CD4-positive, CD25-positive, alpha-beta regulatory T cell (primary cell): ENCODE data around the gene ROBO1. TPM values are rescaled to one million over a fixed set of nuclear protein-coding genes. Genes with fewer than 3 reads are reported as not detected.

ENCODE experiments used
- ATAC-seq, 2 donors: fragments of 150-1000 bp; cut with Tn5 transposase; one replicate each; pipeline ENCODE4 v1.10.0; 2021; ENCODE audit warnings: low read depth in 2 of 2, moderate number of reproducible peaks in 2 of 2, moderate library complexity in 1 of 2
- DNase-seq, 3 donors: peaks; one replicate each; pipeline versions ENCODE4 v3.0.0 to v3.0.0-alpha.2; 2012 to 2022; ENCODE audit warnings: mixed read lengths in 1 of 3
- H3K27ac ChIP-seq: one replicate; pipeline ENCODE4 v1.7.0; 2013; ENCODE audit warnings: mild to moderate bottlenecking, low read length; ENCODE audit not compliant: insufficient read depth, poor library complexity, severe bottlenecking
- H3K27me3 ChIP-seq: one replicate; pipeline ENCODE4 v1.7.0; 2013; ENCODE audit warnings: low read length; ENCODE audit not compliant: control insufficient read depth, insufficient read depth
- H3K36me3 ChIP-seq: one replicate; pipeline ENCODE4 v1.7.0; 2013; ENCODE audit warnings: mild to moderate bottlenecking, low read length, moderate library complexity; ENCODE audit not compliant: control insufficient read depth, insufficient read depth
- H3K4me1 ChIP-seq: 2 replicates; pipeline ENCODE4 v1.7.0; 2013; ENCODE audit warnings: mild to moderate bottlenecking, low read length; ENCODE audit not compliant: insufficient read depth, control insufficient read depth, poor library complexity, severe bottlenecking
- H3K4me3 ChIP-seq: one replicate; pipeline ENCODE4 v1.7.0; 2013; ENCODE audit warnings: low read depth, mild to moderate bottlenecking, low read length, moderate library complexity
- H3K9me3 ChIP-seq, 2 experiments: 1 replicate in 1 of 2; 2 replicates in 1 of 2; pipeline ENCODE4 v1.7.0; 2013; ENCODE audit warnings: low read length in 2 of 2, mild to moderate bottlenecking in 1 of 2, moderate library complexity in 1 of 2; ENCODE audit not compliant: control insufficient read depth in 2 of 2
- H3K27ac Mint-ChIP-seq, 3 donors: one replicate each; pipeline ENCODE4 v1.8.0; 2020 to 2022; ENCODE audit warnings: mild to moderate bottlenecking in 3 of 3, mixed read lengths in 3 of 3, moderate library complexity in 2 of 3
- H3K27me3 Mint-ChIP-seq: one replicate; pipeline ENCODE4 v1.8.0; 2022; ENCODE audit warnings: mild to moderate bottlenecking, mixed read lengths
- H3K36me3 Mint-ChIP-seq: one replicate; pipeline ENCODE4 v1.8.0; 2020; ENCODE audit warnings: mixed read lengths
- H3K4me1 Mint-ChIP-seq, 4 donors: one replicate each; pipeline ENCODE4 v1.8.0; 2020 to 2022; ENCODE audit warnings: mixed read lengths in 4 of 4, mild to moderate bottlenecking in 1 of 4
- H3K4me3 Mint-ChIP-seq, 4 donors: one replicate each; pipeline ENCODE4 v1.8.0; 2020 to 2022; ENCODE audit warnings: mild to moderate bottlenecking in 4 of 4, mixed read lengths in 4 of 4, moderate library complexity in 3 of 4
- H3K9me3 Mint-ChIP-seq, 7 donors: one replicate each; pipeline ENCODE4 v1.8.0; 2020 to 2022; ENCODE audit warnings: mixed read lengths in 7 of 7, mild to moderate bottlenecking in 3 of 7, moderate library complexity in 2 of 7
- polyA plus RNA-seq, 4 donors: library from polyadenylated mRNA; unstranded; fragments of 300-500 nt; fragmentation: Illumina TruSeq; gene quantifications; one replicate each; pipeline ENCODE4 v1.2.3, GENCODE V29; 2021
- total RNA-seq: library from RNA; stranded (reverse); gene quantifications from one replicate; pipeline ENCODE4 v1.2.3, GENCODE V29; 2022

The ROBO1 gene
- total and polyA plus RNA-seq, 5 donors from 2014 or later = not detected

- Mint-ChIP-seq H3K4me3 (no peak overlapping the region), H3K36me3 (no peaks in the 10 kb centered on the region), H3K27me3 (no peaks in the 10 kb centered on the region), H3K9me3 (peaks cover 0 to 8% (median 3%) of the 10 kb centered on the region in 7 donors), H3K27ac (no peak overlapping the region), H3K4me1 (no peaks in the 10 kb centered on the region)
- no peak for DNase-seq
- Histone ChIP-seq H3K27me3 (no peaks in the 10 kb centered on the region), H3K27ac (no peak overlapping the region), H3K36me3 (no peaks in the 10 kb centered on the region), H3K4me1 (no peaks in the 10 kb centered on the region), H3K9me3 (peaks cover 0 to 2% of the 10 kb centered on the region in 2 experiments), H3K4me3 (no peak overlapping the region)
- no peak for ATAC-seq
These were observed 895.6 kb downstream of the ROBO1 start for GRCh38 chr3:78872195-78872594.

GRCh38 chr3:78871048-78871447, 896.8 kb downstream of the ROBO1 start:
- Histone ChIP-seq H3K4me1 (no peaks in the 10 kb centered on the region), H3K36me3 (no peaks in the 10 kb centered on the region), H3K9me3 (peaks cover 0 to 2% of the 10 kb centered on the region in 2 experiments), H3K27ac (no peak overlapping the region), H3K27me3 (no peaks in the 10 kb centered on the region), H3K4me3 (no peak overlapping the region)
- ATAC-seq (no peak), DNase-seq (no peak)
- H3K27me3 Mint-ChIP-seq = no peaks in the 10 kb centered on the region
- H3K27ac Mint-ChIP-seq = no peak overlapping the region
- H3K9me3 Mint-ChIP-seq = peaks cover 0 to 9% (median 2%) of the 10 kb centered on the region in 7 donors
- no peaks in the 10 kb centered on the region for H3K36me3 Mint-ChIP-seq
- no peaks in the 10 kb centered on the region for H3K4me1 Mint-ChIP-seq
- no peak overlapping the region for H3K4me3 Mint-ChIP-seq

- Histone ChIP-seq H3K27me3 (no peaks in the 10 kb centered on the region), H3K9me3 (peaks cover 0 to 2% of the 10 kb centered on the region in 2 experiments), H3K27ac (no peak overlapping the region), H3K36me3 (no peaks in the 10 kb centered on the region), H3K4me3 (no peak overlapping the region), H3K4me1 (no peaks in the 10 kb centered on the region)
- Mint-ChIP-seq H3K4me1 (no peaks in the 10 kb centered on the region), H3K27me3 (no peaks in the 10 kb centered on the region), H3K9me3 (peaks cover 0 to 6% (median 0%) of the 10 kb centered on the region in 7 donors), H3K36me3 (no peaks in the 10 kb centered on the region), H3K4me3 (no peak overlapping the region), H3K27ac (no peak overlapping the region)
- ATAC-seq = no peak
- no peak for DNase-seq
These were observed 897.3 kb downstream of the ROBO1 start for GRCh38 chr3:78870484-78870883.

GRCh38 chr3:78868570-78868969, 899.2 kb downstream of the ROBO1 start:
- H3K27me3 Mint-ChIP-seq = no peaks in the 10 kb centered on the region
- Histone ChIP-seq H3K4me1 (no peaks in the 10 kb centered on the region), H3K27ac (no peak overlapping the region), H3K4me3 (no peak overlapping the region), H3K27me3 (no peaks in the 10 kb centered on the region), H3K9me3 (peaks cover 0 to 2% of the 10 kb centered on the region in 2 experiments), H3K36me3 (no peaks in the 10 kb centered on the region)
- H3K9me3 Mint-ChIP-seq = peaks cover 0 to 7% (median 2%) of the 10 kb centered on the region in 7 donors
- H3K4me3 Mint-ChIP-seq = no peak overlapping the region
- H3K4me1 Mint-ChIP-seq = no peaks in the 10 kb centered on the region
- ATAC-seq (no peak), DNase-seq (no peak)
- H3K27ac Mint-ChIP-seq = no peak overlapping the region
- no peaks in the 10 kb centered on the region for H3K36me3 Mint-ChIP-seq

- Mint-ChIP-seq H3K36me3 (no peaks in the 10 kb centered on the region), H3K27me3 (no peaks in the 10 kb centered on the region), H3K4me1 (no peaks in the 10 kb centered on the region), H3K9me3 (peaks cover 0 to 7% (median 4%) of the 10 kb centered on the region in 7 donors), H3K27ac (no peak overlapping the region), H3K4me3 (no peak overlapping the region)
- Histone ChIP-seq H3K9me3 (peaks cover 0 to 2% of the 10 kb centered on the region in 2 experiments), H3K36me3 (no peaks in the 10 kb centered on the region), H3K4me1 (no peaks in the 10 kb centered on the region), H3K27ac (no peak overlapping the region), H3K27me3 (no peaks in the 10 kb centered on the region), H3K4me3 (no peak overlapping the region)
- DNase-seq = no peak
- no peak for ATAC-seq
These were observed 900.1 kb downstream of the ROBO1 start for GRCh38 chr3:78867409-78868372.

- DNase-seq (no peak), ATAC-seq (no peak)
- H3K36me3 ChIP-seq = no peaks in the 10 kb centered on the region
- Mint-ChIP-seq H3K4me3 (peak overlapping the region in 1 of 4 donors; percentile 33), H3K4me1 (no peaks in the 10 kb centered on the region), H3K27ac (peak overlapping the region in 1 of 3 donors; percentile 41), H3K27me3 (no peaks in the 10 kb centered on the region), H3K9me3 (peaks cover 0 to 28% (median 4%) of the 10 kb centered on the region in 7 donors), H3K36me3 (no peaks in the 10 kb centered on the region)
- H3K27me3 ChIP-seq = no peaks in the 10 kb centered on the region
- H3K4me3 ChIP-seq = no peak overlapping the region
- H3K4me1 ChIP-seq = no peaks in the 10 kb centered on the region
- no peaks in the 10 kb centered on the region for H3K9me3 ChIP-seq
- H3K27ac ChIP-seq = no peak overlapping the region
These were observed 904.2 kb downstream of the ROBO1 start for GRCh38 chr3:78863306-78864203.

- H3K27ac ChIP-seq = no peak overlapping the region
- peaks cover 0 to 24% (median 4%) of the 10 kb centered on the region in 7 donors for H3K9me3 Mint-ChIP-seq
- no peaks in the 10 kb centered on the region for H3K36me3 Mint-ChIP-seq
- H3K4me1 ChIP-seq = no peaks in the 10 kb centered on the region
- no peak overlapping the region for H3K4me3 ChIP-seq
- DNase-seq (no peak), ATAC-seq (no peak)
- no peaks in the 10 kb centered on the region for H3K9me3 ChIP-seq
- H3K36me3 ChIP-seq = no peaks in the 10 kb centered on the region
- H3K4me3 Mint-ChIP-seq = no peak overlapping the region
- no peak overlapping the region for H3K27ac Mint-ChIP-seq
- H3K4me1 Mint-ChIP-seq = no peaks in the 10 kb centered on the region
- no peaks in the 10 kb centered on the region for H3K27me3 Mint-ChIP-seq
- H3K27me3 ChIP-seq = no peaks in the 10 kb centered on the region
These were observed 906.6 kb downstream of the ROBO1 start for GRCh38 chr3:78861156-78861555.
